ENCODE data around the gene TECTA.

TECTA gene

DNA sequence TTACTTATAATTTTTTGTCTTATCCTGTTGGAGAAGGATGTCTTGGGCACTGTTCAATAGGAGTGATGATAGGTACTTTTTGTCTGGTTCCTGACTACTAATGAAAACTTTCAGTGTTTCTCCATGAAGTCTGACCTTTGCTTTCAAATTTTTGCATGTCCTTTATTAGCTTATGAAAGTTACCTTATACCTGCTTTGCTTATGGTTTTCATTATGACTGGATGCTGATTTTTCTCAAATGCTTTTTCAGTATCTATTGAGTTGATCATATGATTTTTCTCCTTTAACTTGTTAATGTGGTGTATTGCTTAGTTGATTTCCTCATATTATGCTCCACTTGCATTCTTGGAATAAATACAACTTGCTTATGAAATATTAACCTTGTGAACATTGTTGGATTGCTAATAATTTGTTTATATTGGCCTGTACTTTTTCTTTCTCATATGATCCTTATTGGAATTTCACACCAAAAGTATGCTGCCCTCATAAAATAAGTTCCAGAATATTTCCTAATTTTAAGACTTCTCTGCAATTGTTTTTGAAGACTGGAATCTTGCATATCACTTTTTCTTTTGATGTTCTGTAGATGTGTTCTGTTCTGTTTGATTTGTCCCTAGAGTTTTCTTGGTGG lies 106.6 kb downstream of the TECTA start:
- H3K4me3 Mint-ChIP-seq, result no peak overlapping the region
- H3K27ac Mint-ChIP-seq, result no peak overlapping the region
- peaks cover 49% of the 10 kb centered on the region for H3K27me3 Mint-ChIP-seq
- no peaks in the 10 kb centered on the region for H3K9me3 Mint-ChIP-seq
- no peaks in the 10 kb centered on the region for H3K36me3 Mint-ChIP-seq (ENCODE audit: low read depth)
- no peaks in the 10 kb centered on the region for H3K4me1 Mint-ChIP-seq (ENCODE audit: low read depth)

DNA sequence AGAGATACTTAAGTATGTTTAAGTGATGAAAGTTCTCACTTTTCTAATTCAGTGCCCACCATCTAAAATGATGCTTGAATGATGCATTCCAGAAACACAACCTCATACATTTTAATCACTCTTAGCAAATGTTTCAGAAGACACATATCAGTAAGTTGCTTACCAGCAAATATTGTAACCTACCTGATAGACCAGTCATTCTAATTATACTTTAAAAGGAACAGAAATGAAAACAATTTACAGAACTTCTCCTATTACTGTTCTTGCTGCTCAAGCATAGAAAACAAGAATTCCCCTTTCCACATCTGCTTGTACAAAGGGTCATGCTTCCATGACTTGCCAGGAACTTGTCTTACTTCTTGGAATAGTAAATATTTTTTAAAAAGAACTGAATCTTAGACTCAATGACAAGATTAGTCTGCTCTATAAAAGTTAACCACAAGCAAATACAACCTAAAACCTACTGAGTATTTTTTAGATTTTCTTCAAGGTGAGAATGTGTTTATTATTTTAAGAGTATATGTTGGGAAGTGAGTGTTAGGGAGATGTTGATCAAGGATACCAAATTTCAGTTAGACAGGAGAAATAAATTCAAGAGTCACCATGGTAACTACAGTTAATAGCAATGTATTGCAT lies 109.5 kb downstream of the TECTA start:
- H3K27ac Mint-ChIP-seq, result no peak overlapping the region
- H3K9me3 Mint-ChIP-seq, result no peaks in the 10 kb centered on the region
- no peak overlapping the region for H3K4me3 Mint-ChIP-seq
- no peaks in the 10 kb centered on the region for H3K4me1 Mint-ChIP-seq (ENCODE audit: low read depth)
- H3K36me3 Mint-ChIP-seq (ENCODE audit: low read depth), result no peaks in the 10 kb centered on the region
- H3K27me3 Mint-ChIP-seq, result peaks cover 59% of the 10 kb centered on the region

DNA sequence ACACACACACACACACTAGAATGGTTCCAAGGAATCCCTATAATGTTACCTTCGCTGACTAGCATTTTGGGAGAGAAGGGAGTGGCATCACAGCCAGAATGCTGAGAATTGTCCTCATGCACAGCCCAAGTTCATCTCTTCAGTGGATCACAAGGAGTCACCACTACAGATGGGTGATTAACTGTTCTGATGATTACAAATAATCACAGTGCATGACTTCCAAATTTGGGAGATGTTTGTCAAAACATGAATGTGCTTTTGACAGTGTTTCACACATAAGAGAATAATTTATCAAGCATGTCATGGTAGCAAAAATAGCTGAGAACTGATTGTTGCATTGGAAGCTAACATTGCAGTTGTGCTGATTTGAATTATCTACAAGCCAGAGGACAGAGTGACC lies 110.6 kb downstream of the TECTA start:
- Mint-ChIP-seq H3K27ac (no peak overlapping the region), H3K9me3 (no peaks in the 10 kb centered on the region), H3K4me3 (no peak overlapping the region), H3K27me3 (peaks cover 52% of the 10 kb centered on the region), H3K4me1 (ENCODE audit: low read depth) (no peaks in the 10 kb centered on the region), H3K36me3 (ENCODE audit: low read depth) (no peaks in the 10 kb centered on the region)

DNA sequence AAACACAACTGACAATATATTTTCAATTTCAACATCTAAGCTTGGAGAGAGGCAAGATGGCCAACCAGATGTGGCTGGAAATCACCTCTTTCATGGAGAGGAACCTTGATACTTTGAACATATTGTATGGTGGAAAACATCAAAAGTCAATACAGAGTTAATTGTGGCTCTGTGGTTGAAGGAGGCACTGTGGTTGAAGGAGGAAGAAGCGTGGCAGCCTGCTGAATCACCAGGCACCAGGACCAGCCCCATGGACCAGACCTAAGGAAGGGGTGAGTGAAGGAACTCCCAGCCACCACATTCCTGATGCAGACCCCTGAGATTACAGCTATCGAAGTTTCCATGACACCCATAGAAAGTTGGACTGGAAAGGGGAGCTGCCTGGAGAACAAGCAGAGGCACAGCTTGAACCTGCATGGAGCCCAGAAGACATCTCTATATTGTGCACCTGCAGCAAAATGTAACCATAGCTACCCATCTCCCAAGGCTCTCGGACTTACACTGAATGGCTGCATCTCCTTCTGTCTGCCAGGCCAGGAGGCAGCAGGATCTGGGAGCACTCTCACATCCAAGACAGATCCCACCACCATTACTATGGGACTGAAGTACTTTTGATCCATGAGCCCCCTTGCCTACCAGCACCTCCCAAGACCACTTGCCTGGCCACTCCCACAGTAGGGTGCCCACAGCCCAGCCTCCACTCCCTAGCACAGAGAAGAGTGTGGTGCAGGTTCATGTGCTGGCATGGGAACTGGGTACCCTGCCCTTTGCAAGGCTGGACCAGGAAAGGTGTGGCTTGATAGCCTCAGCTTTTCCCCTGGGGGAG lies 111.7 kb downstream of the TECTA start:
- H3K4me3 Mint-ChIP-seq, result no peak overlapping the region
- H3K27ac Mint-ChIP-seq, result no peak overlapping the region
- H3K36me3 Mint-ChIP-seq (ENCODE audit: low read depth), result no peaks in the 10 kb centered on the region
- H3K9me3 Mint-ChIP-seq, result no peaks in the 10 kb centered on the region
- no peaks in the 10 kb centered on the region for H3K4me1 Mint-ChIP-seq (ENCODE audit: low read depth)
- H3K27me3 Mint-ChIP-seq, result peaks cover 44% of the 10 kb centered on the region

DNA sequence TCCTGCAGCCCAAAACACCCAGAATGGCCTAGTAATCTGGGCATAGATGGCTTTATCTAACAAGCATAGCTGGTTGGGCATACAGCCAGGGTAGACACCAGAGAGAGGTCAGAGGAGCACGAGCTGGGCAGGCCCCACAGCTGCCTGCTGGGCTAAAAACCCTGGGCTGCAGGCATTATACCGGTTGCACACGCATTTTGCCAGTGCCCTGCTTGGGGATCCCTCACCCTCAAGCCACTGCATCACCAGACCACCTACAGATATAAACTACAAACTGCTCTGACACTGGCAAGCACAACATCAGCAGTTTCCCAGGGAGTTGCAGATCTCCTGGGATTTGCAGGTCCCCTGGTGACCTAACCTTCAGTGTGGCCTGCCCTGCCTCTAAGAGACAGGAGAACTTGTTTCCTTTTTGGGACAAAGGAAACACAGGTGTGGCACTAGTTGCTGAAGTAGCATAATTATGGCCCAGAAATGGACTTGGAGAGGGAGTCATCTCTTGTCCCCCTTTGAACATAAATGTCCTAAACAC lies 112.4 kb downstream of the TECTA start:
- no peak overlapping the region for H3K4me3 Mint-ChIP-seq
- no peaks in the 10 kb centered on the region for H3K4me1 Mint-ChIP-seq (ENCODE audit: low read depth)
- H3K36me3 Mint-ChIP-seq (ENCODE audit: low read depth), result no peaks in the 10 kb centered on the region
- no peaks in the 10 kb centered on the region for H3K9me3 Mint-ChIP-seq
- no peak overlapping the region for H3K27ac Mint-ChIP-seq
- H3K27me3 Mint-ChIP-seq, result peaks cover 42% of the 10 kb centered on the region

DNA sequence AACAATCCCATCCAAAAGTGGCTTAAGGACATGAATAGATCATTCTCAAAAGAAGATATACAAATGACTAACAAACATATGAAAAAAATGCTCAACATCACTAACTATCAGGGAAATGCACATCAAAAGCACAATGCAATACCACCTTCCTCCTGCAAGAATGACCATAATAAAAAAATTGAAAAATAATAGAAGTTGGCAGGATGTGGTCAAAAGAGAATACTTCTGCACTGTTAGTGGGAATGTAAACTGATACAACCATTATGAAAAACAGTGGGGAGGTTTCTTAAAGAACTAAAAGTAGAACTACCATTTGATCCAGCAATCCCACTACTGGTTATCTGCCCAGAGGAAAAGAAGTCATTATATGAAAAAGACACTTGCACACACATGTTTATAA lies 113.8 kb downstream of the TECTA start:
- Mint-ChIP-seq H3K36me3 (ENCODE audit: low read depth) (no peaks in the 10 kb centered on the region), H3K4me3 (no peak overlapping the region), H3K27ac (no peak overlapping the region), H3K27me3 (peaks cover 45% of the 10 kb centered on the region), H3K9me3 (no peaks in the 10 kb centered on the region), H3K4me1 (ENCODE audit: low read depth) (no peaks in the 10 kb centered on the region)

DNA sequence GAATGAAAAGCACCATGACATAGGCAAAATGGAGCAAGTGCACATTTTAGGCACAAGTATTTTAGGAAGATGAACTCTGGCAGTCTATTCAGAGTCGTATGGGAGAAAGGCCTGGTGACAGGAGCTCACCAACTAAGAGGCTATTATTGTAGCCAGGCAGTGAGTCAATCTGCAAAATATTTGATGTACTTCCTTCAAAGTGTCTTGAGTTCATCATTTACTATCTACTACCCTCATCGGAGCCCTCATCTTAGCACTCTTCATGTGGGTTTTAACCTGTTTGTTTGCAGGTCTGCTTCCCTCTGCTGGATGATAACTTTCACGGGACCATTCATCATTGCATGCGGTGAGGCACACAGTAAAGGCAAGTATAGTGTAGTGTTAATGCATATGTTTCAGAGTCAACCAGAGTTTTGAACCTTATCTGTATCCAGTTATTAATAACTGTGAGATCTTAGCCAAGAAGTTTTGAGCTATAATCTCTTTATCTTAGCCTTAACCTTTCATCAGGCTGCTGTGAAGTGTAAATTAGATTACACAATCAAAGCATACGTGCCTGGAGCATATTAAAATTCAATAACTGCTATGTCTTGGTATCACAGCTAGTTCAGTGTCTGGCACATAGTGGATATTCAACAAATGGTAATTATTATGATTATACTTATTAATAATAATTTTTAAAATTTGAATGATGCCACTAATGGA lies 120.6 kb downstream of the TECTA start:
- H3K4me3 Mint-ChIP-seq, result no peak overlapping the region
- H3K36me3 Mint-ChIP-seq (ENCODE audit: low read depth), result no peaks in the 10 kb centered on the region
- H3K27ac Mint-ChIP-seq, result no peak overlapping the region
- H3K9me3 Mint-ChIP-seq, result no peaks in the 10 kb centered on the region
- no peaks in the 10 kb centered on the region for H3K4me1 Mint-ChIP-seq (ENCODE audit: low read depth)
- H3K27me3 Mint-ChIP-seq, result peaks cover 10% of the 10 kb centered on the region

DNA sequence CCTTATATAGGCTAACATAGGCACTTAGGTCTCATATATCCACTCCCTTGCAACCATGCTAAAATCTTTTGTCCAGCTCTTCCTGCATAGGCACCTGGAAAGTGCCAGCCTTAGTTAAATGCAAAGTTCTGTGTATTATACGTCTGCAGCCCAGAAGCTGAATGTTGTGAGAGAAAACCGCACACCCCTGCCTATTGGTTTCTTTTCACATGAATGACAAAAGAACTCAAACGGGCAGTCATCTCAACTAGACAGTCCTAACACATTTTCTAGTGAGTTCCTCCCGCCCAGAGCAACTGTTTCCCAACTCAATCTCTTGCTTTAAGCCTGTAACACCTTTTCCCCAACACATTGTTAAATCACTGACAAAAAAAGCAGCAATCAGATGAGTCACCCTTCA lies 122.1 kb downstream of the TECTA start:
- H3K27me3 Mint-ChIP-seq, result peaks cover 13% of the 10 kb centered on the region
- H3K9me3 Mint-ChIP-seq, result no peaks in the 10 kb centered on the region
- H3K4me3 Mint-ChIP-seq, result no peak overlapping the region
- no peaks in the 10 kb centered on the region for H3K4me1 Mint-ChIP-seq (ENCODE audit: low read depth)
- no peak overlapping the region for H3K27ac Mint-ChIP-seq
- H3K36me3 Mint-ChIP-seq (ENCODE audit: low read depth), result no peaks in the 10 kb centered on the region

DNA sequence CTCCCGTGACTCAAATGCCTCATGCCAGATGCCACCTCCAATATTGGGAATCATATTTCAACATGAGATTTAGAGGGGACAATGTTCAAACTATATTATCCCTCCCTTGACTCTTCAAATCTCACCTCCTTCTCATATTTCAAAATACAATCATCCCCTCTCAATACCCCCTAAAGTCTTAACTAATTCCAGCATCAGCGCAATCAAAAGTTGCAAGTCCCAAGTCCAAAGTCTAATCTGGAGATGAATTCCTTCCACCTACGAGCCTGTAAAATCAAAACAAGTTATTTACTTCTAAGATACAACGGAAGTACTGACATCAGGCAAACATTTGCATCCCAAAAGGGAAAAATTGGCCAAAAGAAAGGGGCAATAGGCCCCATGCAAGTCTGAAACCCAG lies 124.3 kb downstream of the TECTA start:
- Mint-ChIP-seq H3K9me3 (no peaks in the 10 kb centered on the region), H3K36me3 (ENCODE audit: low read depth) (no peaks in the 10 kb centered on the region), H3K27ac (no peak overlapping the region), H3K27me3 (peaks cover 18% of the 10 kb centered on the region), H3K4me3 (no peak overlapping the region), H3K4me1 (ENCODE audit: low read depth) (no peaks in the 10 kb centered on the region)

DNA sequence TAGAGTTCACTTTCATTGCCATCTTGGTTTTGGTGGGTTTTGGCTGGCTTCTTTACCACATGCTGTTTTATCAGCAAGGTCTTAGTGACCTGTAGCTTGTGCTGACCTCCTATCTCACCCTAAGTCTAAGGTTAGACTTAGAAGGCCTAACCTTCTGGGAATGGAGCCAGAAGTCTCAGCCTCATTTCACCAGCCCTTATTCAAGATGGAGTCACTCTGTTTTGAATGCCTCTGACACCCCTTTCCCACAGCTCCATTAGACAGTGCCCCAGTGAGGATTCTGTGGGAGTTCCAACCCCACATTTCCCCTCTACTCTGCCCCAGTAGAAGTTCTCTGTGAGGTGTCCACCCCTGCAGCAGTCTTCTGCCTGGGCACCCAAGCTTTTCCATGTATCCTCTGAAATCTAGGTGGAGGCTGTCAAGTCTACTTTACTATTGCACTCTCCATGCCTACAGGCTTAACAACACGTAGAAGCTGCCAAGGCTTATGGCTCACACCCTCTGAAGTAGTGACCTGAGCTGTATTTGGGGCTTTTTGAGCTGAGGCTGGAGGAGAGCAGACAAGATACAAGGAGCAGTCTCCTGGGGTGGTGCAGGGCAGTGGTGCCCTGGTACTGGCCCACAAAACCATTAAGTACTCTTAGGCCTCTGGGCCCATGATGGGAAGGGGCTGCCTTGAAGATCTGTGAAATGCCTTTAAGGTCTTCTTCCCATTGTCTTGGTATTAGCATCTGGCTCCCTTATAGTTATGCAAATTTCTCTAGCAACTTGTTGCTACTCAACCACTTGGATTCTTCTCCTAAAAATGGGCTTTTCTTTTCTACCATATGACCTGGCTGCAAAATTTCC lies 125.6 kb downstream of the TECTA start:
- no peaks in the 10 kb centered on the region for H3K9me3 Mint-ChIP-seq
- no peak overlapping the region for H3K4me3 Mint-ChIP-seq
- peaks cover 25% of the 10 kb centered on the region for H3K27me3 Mint-ChIP-seq
- no peak overlapping the region for H3K27ac Mint-ChIP-seq
- no peaks in the 10 kb centered on the region for H3K4me1 Mint-ChIP-seq (ENCODE audit: low read depth)
- no peaks in the 10 kb centered on the region for H3K36me3 Mint-ChIP-seq (ENCODE audit: low read depth)

DNA sequence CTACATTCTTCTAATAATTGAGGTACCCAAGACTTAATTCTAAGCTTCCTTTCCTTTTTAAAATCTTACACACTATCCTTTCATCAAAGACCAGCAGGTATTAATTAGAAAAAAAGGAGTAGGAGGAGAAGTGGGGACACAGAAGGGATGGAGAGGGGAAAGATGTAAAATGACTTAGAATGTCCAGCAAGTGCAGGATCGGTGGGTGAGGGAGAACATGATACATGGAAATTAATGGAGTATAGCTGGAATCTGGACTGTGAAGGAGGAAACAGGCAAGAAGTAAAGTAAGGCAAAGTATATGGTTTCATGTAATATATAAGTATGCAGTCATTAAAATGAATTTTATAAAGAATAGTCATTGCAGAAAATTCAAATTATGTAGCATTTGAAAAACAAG lies 127.8 kb downstream of the TECTA start:
- Mint-ChIP-seq H3K4me1 (ENCODE audit: low read depth) (no peaks in the 10 kb centered on the region), H3K27me3 (peaks cover 31% of the 10 kb centered on the region), H3K9me3 (no peaks in the 10 kb centered on the region), H3K4me3 (no peak overlapping the region), H3K27ac (no peak overlapping the region), H3K36me3 (ENCODE audit: low read depth) (no peaks in the 10 kb centered on the region)

DNA sequence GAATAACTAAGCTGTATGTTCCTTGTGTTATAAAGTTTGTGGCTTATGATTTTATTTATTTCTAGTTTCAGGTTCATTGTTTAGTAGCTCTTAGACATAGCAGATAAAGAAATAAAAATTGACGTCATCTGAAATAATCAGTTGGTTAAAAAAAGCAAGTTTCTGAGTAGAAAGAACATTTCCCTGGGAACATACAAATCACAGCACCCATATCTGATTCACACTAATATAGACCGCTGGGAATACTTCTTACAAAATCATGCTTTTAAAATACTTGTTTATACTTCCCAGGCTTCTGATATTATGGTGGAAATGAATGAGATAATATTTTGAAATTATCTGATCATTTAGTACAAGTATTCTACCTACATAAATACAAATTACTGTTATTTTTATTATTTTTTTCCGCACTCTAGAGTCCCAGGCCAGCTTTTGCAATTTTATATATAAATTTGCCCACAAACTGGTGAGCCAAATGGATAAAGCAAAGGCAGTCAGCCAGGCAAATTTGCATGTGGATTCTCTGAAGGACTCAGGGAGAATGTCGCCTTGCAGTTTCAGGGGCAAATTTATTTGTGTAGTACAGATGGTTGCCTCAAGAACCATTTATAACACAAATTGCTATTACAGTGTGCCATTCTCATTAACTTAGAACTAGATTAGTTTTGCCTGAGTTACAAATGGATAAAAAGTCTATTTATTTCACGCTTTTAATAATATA lies 128.6 kb downstream of the TECTA start:
- H3K27ac Mint-ChIP-seq, result no peak overlapping the region
- H3K9me3 Mint-ChIP-seq, result no peaks in the 10 kb centered on the region
- H3K4me1 Mint-ChIP-seq (ENCODE audit: low read depth), result no peaks in the 10 kb centered on the region
- H3K36me3 Mint-ChIP-seq (ENCODE audit: low read depth), result no peaks in the 10 kb centered on the region
- peaks cover 37% of the 10 kb centered on the region for H3K27me3 Mint-ChIP-seq
- H3K4me3 Mint-ChIP-seq, result no peak overlapping the region

DNA sequence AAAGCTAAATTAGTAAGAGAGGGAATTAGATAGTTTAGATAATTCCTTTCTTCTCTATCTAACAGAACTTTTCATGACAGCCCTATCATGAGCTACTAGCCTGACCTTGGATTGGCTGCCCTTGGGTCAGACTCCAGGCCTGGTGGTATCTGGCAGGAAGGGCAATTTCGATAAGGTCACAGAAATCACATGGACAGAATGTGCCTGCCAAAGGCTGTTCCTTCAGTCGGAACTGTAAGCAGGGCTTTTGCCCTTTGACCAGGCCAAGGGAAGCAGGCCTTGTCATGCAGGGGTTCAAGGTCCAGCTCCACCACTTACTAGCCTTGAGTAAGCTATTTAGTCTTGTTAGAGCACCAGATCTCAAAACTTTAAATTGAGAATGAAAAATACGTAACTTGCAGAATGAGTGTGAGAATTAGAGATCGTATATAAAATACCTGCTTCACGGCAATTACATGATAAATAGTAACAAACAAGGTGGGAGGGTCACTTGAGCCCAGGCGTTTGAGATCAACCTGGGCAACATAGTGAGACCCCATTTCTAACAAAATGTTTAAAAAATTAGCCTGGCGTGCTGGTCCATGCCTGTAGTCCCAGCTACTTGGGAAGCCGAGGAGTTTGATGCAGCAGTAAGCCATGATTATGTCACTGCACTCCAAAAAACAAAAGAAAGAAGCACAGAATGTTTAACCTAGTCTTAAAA lies 130.7 kb downstream of the TECTA start:
- Mint-ChIP-seq H3K27ac (no peak overlapping the region), H3K27me3 (peaks cover 47% of the 10 kb centered on the region), H3K36me3 (ENCODE audit: low read depth) (no peaks in the 10 kb centered on the region), H3K9me3 (no peaks in the 10 kb centered on the region), H3K4me1 (ENCODE audit: low read depth) (peaks cover 4% of the 10 kb centered on the region), H3K4me3 (no peak overlapping the region)

All from stimulated activated naive CD8-positive, alpha-beta T cell treated with anti-CD3 and anti-CD28 coated beads, Interleukin-15, Interleukin-2, amounts not matched to agents 100 ng/mL and 50 ng/mL, for 24 hours (primary cell).